GM21723 (cell line): ENCODE results near the gene MED12L.

Source experiments
- ATAC-seq: cut with Tn5 transposase; IDR thresholded peaks from one replicate; pipeline ENCODE4 v1.9.1; 2021; ENCODE audit warnings: mild to moderate bottlenecking, moderate library complexity; ENCODE audit not compliant: unreplicated experiment

The MED12L gene

GRCh38 chr3:151394611-151395010 lies 309.1 kb downstream of the MED12L start:
- ATAC-seq, result no peak

DNA sequence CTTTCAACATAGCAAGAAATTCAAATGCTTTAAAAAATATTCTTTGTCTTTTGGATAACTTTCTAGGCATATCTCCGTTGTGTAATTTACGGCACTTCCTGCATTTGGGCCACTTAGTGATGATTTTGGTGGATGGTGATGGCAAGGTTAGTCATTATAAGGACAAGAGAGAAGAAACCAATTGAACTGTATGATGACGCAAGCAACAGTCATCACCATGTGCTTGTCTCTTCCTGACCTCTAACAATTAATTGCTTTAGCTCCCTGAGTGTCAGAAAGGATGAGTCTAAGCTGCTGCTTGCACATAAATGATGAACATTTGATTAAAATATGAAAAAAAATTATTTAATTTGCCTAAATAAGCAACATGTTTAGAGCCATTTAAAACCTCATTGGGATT lies 310.3 kb downstream of the MED12L start:
- ATAC-seq, result no peak

- ATAC-seq, result peak; percentile 77
Observed at GRCh38 chr3:151398895-151399294, 313.4 kb downstream of the MED12L start.

GRCh38 chr3:151400341-151400740 lies 314.9 kb downstream of the MED12L start:
- ATAC-seq, result no peak

- no peak for ATAC-seq
Observed at GRCh38 chr3:151402349-151402748, 316.9 kb downstream of the MED12L start.

DNA sequence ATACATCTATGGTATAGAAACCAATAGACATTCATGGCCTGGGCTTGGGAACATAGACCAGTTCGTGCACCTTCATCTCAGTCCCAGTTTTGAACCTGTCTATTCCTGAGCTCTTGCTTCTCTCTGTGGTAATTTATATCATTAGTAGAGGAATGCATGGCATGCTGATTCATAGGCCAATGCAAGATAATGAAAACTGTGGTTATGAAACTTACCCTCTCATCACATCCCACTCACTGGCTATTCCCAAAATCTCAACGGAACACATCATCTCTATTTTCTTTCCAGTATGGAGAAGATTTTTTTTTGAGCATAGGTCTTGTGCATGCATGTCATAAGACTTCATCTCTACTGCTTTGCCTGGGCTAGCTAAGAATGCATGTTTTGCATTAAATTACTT lies 317.8 kb downstream of the MED12L start:
- no peak for ATAC-seq

- ATAC-seq, result no peak
Observed at GRCh38 chr3:151404316-151404715, 318.9 kb downstream of the MED12L start.

DNA sequence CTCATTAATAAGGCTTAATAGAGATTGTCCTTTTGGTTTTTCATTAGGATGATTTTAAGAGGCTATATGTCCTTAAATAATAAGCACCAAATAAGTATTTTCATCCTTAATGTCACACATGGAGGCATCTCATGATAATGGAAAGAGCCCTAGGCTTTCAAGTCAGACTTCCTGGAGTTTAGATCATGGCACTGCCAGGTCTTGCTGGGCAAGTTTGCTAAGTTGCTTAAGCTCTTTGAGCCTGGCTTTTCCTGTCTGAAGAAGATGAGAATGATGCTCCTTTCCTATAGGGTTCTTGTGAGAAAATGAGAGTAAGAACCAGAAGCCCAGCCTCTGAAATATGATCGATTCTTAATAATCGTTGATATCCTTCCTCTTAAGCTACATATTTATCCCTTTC lies 322.5 kb downstream of the MED12L start:
- no peak for ATAC-seq

GRCh38 chr3:151410891-151411559 lies 325.6 kb downstream of the MED12L start:
- no peak for ATAC-seq

DNA sequence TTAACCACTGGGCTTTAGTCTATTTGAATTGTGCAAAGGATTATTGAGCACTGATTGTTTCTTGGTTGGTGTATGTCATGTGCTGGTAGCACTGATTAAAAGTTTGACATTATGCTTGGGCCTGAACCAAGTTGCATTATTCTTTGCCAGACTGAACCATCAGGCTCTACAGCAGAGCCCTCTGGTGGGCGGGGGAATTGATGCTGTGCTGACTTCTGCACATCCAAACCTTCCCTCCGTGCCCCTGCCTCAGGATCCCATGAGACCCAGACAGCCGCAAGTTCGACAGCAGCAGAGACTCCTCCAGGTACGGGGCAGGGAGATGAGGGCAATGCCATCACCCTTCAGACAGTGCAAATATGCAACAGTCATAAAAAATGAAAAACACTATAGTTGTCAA lies 327.5 kb downstream of the MED12L start:
- ATAC-seq, result no peak

- no peak for ATAC-seq
Observed at GRCh38 chr3:151415289-151415688, 329.8 kb downstream of the MED12L start.

DNA sequence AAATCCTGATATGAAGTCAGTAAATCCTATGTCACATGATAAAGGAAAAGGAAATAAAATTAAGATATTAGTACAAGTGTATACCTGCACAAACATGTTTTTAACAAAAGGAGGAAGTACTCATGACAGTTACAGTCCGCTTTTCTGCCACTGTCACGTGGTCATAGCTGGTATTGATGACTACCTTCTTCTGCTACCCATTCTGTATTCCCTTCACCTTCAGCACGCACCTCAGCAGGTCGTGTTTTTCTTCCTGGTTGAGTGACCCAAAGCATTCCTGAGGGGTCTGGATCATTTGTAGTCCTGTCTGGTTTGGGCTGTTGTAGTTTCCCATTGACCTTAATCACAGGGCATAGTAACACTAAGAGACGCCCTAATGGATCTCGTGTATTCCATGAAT lies 334.3 kb downstream of the MED12L start:
- no peak for ATAC-seq

DNA sequence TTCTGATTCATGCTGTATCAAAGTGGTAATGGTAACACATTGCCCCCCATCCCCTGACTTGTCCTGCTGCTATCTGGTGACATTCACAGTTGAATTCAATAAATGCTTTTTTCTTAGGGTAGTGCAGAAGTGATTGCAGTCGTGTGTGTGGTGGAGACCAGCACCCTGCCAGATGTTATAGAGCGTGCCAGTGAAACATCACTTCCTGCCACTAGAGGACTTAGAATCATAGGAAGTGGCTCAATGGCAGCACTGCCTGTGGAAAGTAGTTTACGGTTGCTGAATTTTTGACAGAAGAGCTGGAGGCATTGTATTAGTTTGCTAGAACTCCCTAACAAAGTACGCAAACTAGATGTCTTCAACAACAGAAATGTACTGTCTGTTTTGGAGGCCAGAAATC lies 336.5 kb downstream of the MED12L start:
- peak; percentile 54 for ATAC-seq

- ATAC-seq, result no peak
Observed at GRCh38 chr3:151423091-151423490, 337.6 kb downstream of the MED12L start.

DNA sequence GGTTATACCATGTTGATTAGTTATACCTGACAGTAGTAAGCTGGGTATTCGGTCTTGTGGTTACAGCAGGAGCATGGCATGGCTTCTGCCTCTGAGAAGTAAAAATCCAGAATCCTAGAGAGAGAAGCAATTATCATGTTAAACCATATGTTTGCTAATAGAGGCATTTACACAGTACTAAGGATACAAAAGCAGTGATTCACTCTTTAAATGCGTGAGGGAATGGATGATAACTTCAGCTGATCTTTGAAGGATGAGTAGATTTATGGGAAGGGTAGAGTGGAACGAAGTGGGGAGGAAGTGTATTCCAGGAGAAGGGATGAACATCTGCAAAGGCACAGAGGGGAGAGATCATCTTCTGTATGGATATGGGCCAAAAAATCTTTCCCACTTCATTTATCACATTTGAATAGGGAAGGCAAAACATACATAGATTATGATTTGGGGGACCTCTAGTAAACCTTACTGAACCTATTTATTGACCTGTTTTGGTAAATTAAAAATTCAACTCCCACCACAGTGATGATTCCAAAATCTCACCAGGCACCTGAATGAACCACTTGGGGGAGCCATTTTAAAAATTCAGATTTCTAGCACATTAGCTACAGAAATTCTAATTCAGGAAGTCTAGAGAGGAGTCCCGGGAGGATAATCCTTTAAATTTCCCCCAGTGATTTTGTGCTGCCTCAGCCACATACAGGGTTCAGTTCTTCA lies 340.3 kb downstream of the MED12L start:
- peak; percentile 45 for ATAC-seq

DNA sequence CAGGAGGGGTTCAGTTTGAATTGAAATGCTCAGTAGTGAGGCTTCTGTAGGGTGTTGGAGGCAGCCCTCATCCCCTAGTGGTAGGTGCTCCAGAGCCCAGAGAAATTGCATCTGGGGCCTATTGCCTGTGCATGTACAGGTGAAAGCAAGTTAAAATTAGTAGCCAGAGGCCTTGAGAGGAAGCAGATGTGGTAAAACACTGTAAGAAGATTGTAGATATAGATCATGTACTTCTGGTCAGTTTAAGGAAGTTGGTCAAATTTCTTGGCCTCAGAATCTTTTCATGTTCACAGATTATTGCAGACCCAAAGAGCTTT lies 340.8 kb downstream of the MED12L start:
- peak; percentile 72 for ATAC-seq

DNA sequence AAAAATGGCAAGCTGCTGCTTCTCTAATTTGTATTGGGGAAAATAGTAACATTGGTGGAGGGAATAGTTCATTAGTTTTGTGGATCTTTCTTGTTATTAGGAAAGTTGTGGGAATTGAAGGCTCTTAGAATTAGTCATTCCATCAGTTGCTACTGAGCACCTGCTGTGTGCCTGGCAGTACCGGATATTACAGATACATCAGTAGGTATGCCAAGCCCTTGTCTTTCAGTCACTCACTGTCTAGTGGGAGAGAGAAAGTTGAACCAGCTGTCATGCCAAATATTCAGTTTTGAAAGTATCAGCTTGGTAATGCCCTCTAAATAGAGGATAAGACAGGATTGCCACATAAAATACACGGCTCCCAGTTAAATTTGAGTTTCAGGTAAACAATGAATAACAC lies 342.9 kb downstream of the MED12L start:
- no peak for ATAC-seq

DNA sequence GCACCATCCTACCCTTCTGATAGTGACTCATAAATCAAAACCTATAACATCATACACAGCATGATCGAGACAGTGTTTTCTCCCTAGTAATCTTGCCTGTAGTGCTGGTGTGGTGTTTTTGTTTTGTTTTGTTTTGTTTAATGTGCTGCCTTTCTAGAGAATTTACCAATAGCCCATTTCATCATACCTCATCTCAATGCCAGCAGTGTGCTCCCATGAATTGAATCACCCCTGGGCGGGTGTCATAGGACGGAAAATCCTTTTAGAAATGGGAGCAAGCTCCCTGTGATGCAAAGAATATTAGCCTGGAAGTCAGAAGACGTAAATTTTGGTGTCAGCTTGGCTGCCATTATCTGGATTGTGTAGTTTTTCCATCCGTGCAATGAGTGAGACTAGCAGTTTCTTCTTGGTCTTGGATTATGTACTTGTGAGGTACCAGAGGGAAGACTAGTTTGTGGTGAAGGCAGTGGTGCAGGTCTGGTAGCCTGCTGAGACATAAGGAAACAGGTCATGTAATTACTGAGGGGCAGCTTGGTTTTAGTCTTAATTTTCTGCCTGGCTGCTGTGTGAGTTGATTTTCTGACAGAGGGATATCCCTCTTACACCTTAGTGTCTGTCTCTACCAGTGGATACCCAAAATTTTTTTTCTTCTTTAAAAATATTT lies 345.5 kb downstream of the MED12L start:
- ATAC-seq, result no peak

DNA sequence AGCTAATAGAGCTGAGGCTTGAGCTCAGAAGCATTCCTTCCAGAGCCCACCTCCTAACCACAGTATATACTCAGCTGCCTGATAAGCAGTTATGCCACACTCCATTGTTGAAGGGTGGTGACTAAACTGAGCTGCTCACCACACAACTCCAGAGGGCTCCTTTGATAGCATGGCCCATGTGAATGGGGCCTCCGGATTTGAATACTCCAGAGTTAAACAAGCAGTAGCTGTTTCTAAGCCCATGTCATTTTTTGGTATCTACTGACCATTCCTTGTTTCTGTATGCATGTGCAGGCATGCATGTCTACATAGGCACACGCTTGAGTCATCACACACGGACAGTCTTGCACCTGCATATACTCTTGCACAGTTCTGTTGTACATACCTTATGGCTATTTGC lies 346.5 kb downstream of the MED12L start:
- ATAC-seq, result no peak

DNA sequence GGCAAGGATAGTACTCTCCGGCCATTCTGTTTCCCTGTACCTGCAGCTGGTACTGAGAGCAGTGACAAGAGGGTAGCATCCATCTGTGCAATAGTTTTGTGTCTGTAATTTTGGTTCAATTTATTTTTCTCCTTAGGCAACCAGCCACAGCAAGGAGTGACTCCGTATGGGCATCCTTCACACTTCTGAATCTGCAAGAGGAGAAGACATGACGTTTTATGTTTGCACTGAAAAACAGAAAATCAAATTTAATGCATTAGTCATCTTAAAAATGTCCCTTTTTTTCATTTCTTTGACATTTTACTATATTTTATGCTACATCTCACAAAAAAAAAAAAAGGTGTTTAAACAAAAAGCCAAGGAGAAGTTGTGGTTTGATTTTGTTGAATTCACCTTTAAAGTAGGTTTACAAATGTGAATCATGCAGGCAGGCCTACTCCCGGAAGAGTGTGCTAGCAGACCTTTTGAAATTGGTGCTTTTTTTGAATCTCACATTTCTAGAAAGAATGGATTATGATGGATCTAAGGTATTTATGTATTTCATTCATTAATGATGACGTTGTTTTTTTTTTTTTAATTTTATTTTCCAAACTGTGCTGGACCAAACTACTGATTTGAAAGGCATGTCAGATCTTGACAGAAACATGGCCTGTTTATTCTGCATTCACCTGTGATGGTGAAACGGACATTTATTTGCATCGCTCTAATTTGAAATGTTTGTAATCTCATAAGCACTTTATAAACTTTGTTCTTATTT lies 347.3 kb downstream of the MED12L start:
- ATAC-seq, result no peak

DNA sequence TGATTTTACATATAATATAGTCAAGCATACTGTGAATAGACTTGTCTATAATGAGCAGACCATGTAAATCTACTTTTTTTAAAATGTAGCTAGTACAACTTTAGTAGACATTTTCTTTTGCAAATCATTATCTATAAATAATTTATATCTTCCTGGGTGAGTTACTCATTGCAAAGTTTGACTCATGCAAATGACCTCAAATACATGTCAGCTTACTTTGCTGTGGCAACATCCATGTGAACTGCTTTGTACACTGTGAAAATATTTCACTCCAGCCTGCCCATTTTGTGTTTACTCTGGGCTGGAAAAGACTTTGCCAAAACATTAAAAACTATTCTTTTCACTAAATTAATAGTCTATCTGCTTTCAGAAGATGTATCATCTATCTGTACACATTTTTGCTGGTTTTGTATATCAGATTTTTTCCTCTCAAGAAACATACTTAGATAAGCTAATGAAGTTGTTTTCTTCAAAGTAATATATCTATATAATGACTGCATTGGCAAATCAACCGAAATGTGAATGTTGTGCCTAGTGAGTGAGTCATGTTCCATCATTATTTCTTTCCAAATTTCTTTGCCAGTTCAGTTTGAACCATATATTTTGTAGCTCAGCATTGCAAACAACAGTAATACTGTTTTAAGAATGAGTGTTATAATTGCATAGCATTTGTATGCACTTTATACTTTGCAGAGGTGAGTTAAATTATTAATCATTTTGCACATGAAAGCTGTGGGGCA lies 348.9 kb downstream of the MED12L start:
- ATAC-seq, result no peak
